Endothelial cell of umbilical vein (primary cell): ENCODE results near the gene MYO9B.

Experiments
- JUN ChIP-seq: IDR thresholded peaks from 2 replicates; pipeline ENCODE4 v1.6.1; 2011; ENCODE audit warnings: borderline replicate concordance, low read depth; ENCODE audit not compliant: insufficient read length, insufficient read depth
- TF ChIP-seq, protein P1 (sequence below), 2 donors: IDR thresholded peaks; 1 replicate in 1 of 2; 2 replicates in 1 of 2; pipeline ENCODE4 v1.5.1; 2011; ENCODE audit warnings: low read length in 2 of 2, mild to moderate bottlenecking in 2 of 2, moderate library complexity in 2 of 2, control low read depth in 1 of 2, inconsistent platforms in 1 of 2, low read depth in 1 of 2; ENCODE audit not compliant: insufficient read depth in 1 of 2; ENCODE audit errors: extremely low read depth in 1 of 2
- TF ChIP-seq, protein P2 (sequence below): IDR thresholded peaks from 2 replicates; pipeline ENCODE4 v1.6.1; 2011; ENCODE audit not compliant: insufficient read depth, insufficient read length

DNA sequence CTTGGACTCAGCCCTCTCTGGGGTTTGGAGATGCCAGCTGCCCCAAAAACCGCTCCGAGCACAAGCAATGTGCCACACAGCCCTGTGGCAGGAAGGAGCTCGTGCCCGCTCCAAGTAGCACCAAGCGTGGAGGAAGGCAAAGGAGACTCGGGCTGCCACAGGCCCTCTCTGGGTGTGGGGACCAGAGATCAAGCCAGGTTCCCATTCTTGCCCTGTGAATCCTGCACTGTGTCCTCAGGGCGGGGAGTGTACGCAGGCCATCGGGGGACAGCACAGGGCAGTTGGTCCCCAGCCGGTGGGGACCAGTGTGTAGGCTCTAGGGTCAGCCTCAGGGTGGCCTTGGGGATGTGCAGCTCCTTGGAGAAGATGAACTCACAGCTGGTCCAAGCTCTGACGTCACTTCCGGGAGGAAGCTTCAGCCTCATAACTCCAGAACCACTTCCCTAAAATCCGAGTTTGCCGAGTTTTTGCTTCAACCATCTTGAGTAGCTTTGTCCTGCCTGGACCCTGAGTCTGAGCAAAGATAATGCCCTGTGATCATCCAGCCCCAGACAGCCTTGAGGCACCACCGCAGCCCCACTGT lies 39.6 kb upstream of the MYO9B start:
- TF ChIP-seq, protein P1, sequence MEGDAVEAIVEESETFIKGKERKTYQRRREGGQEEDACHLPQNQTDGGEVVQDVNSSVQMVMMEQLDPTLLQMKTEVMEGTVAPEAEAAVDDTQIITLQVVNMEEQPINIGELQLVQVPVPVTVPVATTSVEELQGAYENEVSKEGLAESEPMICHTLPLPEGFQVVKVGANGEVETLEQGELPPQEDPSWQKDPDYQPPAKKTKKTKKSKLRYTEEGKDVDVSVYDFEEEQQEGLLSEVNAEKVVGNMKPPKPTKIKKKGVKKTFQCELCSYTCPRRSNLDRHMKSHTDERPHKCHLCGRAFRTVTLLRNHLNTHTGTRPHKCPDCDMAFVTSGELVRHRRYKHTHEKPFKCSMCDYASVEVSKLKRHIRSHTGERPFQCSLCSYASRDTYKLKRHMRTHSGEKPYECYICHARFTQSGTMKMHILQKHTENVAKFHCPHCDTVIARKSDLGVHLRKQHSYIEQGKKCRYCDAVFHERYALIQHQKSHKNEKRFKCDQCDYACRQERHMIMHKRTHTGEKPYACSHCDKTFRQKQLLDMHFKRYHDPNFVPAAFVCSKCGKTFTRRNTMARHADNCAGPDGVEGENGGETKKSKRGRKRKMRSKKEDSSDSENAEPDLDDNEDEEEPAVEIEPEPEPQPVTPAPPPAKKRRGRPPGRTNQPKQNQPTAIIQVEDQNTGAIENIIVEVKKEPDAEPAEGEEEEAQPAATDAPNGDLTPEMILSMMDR (IDR thresholded peaks at IDR 0.05; ENCODE audit: extremely low read depth in 1 of 2, insufficient read depth in 1 of 2, low read depth in 1 of 2, low read length in 2 of 2): no peak
- TF ChIP-seq JUN: no peak
- TF ChIP-seq, protein P2, sequence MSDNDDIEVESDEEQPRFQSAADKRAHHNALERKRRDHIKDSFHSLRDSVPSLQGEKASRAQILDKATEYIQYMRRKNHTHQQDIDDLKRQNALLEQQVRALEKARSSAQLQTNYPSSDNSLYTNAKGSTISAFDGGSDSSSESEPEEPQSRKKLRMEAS: no peak
